Psoas muscle (tissue), 8 donors: Measurements from ENCODE around the gene CAMK1D. TPM values are rescaled to one million over a fixed set of nuclear protein-coding genes. Genes with fewer than 3 reads are reported as not detected.

ENCODE experiments used
- ATAC-seq, 4 donors: fragments of 200-7000 bp; cut with Tn5 transposase; one replicate each; pipeline ENCODE4 v1.9.1; 2020; ENCODE audit warnings: moderate library complexity in 3 of 4, mild to moderate bottlenecking in 2 of 4
- DNase-seq, 2 donors: peaks; one replicate each; pipeline ENCODE4 v3.0.0-alpha.2; 2020
- H3K27ac ChIP-seq: fragments of 200-600 bp; one replicate; pipeline ENCODE4 v1.8.0; 2022
- H3K27me3 ChIP-seq, 3 donors: fragments of 200-600 bp in 1 of 3; one replicate each; pipeline versions ENCODE4 v1.6.1 to v1.8.0; 2013 to 2022; ENCODE audit warnings: low read length in 2 of 3, mild to moderate bottlenecking in 2 of 3, moderate library complexity in 1 of 3; ENCODE audit not compliant: insufficient read depth in 3 of 3
- H3K36me3 ChIP-seq, 2 donors: fragments of 200-600 bp in 1 of 2; one replicate each; pipeline versions ENCODE4 v1.6.1 to v1.8.0; 2013 to 2022; ENCODE audit warnings: low read depth in 1 of 2, mild to moderate bottlenecking in 1 of 2, moderate library complexity in 1 of 2; ENCODE audit not compliant: insufficient read depth in 1 of 2
- H3K4me1 ChIP-seq: fragments of 200-600 bp; one replicate; pipeline ENCODE4 v1.8.0; 2022
- H3K4me3 ChIP-seq: fragments of 200-600 bp; one replicate; pipeline ENCODE4 v1.8.0; 2022; ENCODE audit warnings: mild to moderate bottlenecking
- H3K9me3 ChIP-seq: fragments of 200-600 bp; one replicate; pipeline ENCODE4 v1.8.0; 2022
- WGBS, 3 donors: extraction: QIAGEN DNeasy Blood & Tissue Kit; methylation state at CpG; one replicate each; pipeline versions ENCODE4 v1.1.6 to v1.1.7; 2013; 5-methylcytosine and 5-hydroxymethylcytosine counted together
- intact Hi-C, 2 donors: fragments of 100-400 bp; cut with DNase I; formaldehyde crosslinking; loops; one replicate each; pipeline versions ENCODE4 v1.11.0 to v1.14.2; 2022
- polyA plus RNA-seq, 3 donors: library from polyadenylated mRNA; stranded (reverse); fragments of 200-250 nt; gene quantifications; one replicate each; pipeline ENCODE4 v1.2.3, GENCODE V29; 2013
- total RNA-seq, 4 donors: library from RNA; stranded (reverse); fragmentation: NEBNext Ultra II Directional in 2 of 4; extraction: Animal tissue kit (Norgen Biotek cat#: 25700) in 2 of 4; gene quantifications; one replicate each; pipeline versions ENCODE4 v1.2.1 to v1.2.4, GENCODE V29; 2021 to 2023
- TF ChIP-seq, protein P1 (sequence below): fragments of 200-600 bp; IDR thresholded peaks from one replicate; pipeline ENCODE4 v1.8.0; 2022; ENCODE audit warnings: antibody characterized with exemption
- donor health status: healthy with polysubstance abuse.
- donor health status: DM: no; HTN: no; CAD: no; lungs with moderate emphysema.
- donor health status: Bipolar disorder and iron deficiency.
- donor health status: healthy.
- donor health status: DM: yes; HTN: yes; CAD: no.
- donor health status: DM: no; HTN: no; CAD: no.
- donor health status: DM: no; HTN: no; CAD: no.
- donor health status: DM: yes; HTN: yes; CAD: no.

CAMK1D gene
- total and polyA plus RNA-seq, 7 donors: 0.39 to 1.8 (median 0.53) TPM

DNA sequence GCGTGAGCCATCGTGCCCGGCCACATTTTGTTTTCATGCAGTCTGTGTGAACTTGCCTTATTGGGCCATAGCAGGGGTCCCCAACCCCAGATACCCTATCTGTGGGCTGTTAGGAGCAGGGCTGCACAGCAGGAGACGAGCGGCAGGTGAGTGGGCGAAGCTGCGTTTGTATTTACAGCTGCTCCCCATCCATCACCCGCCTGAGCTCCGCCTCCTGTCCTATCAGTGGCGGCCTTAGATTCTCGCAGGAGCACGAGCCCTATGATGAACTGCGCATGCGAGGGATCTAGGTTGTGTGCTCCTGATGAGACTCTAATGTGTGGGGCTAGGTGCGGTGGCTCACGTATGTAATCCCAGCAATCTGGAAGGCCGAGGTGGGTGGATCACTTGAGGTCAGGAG is 293.9 kb downstream of the CAMK1D start:
- 83 to 87% (median 84%) methylated on average over 13 to 17 of the region's 17 CpGs for WGBS, 3 donors
- Histone ChIP-seq H3K27ac (no peak overlapping the region), H3K4me3 (no peak overlapping the region), H3K9me3 (no peaks in the 10 kb centered on the region), H3K36me3 (no peaks in the 10 kb centered on the region), H3K27me3 (no peaks in the 10 kb centered on the region), H3K4me1 (no peaks in the 10 kb centered on the region)
- no peak for DNase-seq
- TF ChIP-seq, protein P1, sequence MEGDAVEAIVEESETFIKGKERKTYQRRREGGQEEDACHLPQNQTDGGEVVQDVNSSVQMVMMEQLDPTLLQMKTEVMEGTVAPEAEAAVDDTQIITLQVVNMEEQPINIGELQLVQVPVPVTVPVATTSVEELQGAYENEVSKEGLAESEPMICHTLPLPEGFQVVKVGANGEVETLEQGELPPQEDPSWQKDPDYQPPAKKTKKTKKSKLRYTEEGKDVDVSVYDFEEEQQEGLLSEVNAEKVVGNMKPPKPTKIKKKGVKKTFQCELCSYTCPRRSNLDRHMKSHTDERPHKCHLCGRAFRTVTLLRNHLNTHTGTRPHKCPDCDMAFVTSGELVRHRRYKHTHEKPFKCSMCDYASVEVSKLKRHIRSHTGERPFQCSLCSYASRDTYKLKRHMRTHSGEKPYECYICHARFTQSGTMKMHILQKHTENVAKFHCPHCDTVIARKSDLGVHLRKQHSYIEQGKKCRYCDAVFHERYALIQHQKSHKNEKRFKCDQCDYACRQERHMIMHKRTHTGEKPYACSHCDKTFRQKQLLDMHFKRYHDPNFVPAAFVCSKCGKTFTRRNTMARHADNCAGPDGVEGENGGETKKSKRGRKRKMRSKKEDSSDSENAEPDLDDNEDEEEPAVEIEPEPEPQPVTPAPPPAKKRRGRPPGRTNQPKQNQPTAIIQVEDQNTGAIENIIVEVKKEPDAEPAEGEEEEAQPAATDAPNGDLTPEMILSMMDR: no peak
- ATAC-seq: no peak
- intact Hi-C loops: no loop called here

DNA sequence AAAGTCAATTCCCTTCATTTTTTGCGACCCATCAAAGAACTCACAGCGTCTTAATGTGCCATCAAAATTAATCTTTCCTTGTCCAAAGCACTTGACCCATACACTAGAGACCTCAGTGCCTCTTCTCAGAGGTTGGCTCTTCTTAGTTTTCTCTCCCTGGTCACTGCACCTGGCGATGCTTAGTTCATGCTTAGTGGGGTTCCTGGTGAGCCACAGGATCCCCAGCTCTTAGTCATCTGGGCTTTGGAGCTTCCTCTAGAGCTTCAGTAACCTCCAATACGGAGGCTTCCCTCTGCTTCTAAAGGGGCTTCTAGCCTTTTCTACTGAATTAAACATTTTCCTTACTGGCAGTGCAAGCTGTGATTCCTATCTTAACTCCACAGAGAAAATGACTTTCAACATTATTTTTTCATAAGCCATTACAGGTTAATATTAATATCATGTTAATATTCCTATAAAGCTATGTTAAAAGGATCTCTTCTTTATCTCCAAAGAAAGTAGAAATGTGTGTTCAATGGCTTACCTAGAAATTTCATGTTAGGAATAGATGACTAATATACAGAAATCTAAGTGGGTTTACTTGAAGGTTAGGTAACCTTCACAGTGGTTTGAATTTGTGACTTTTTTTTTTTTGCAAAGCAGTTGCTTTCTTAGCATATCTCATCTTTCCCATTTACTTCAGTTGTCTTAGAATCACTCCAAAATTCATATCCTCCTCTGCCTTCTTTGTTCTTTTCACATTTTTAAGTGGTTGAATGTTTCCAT is 295.2 kb downstream of the CAMK1D start:
- TF ChIP-seq, protein P1: no peak
- WGBS, 3 donors: 83 to 92% (median 86%) methylated on average over 4 of the region's 4 CpGs
- Histone ChIP-seq H3K4me1 (no peaks in the 10 kb centered on the region), H3K36me3 (no peaks in the 10 kb centered on the region), H3K4me3 (no peak overlapping the region), H3K9me3 (no peaks in the 10 kb centered on the region), H3K27ac (no peak overlapping the region), H3K27me3 (no peaks in the 10 kb centered on the region)
- intact Hi-C loops: no loop called here
- DNase-seq (no peak), ATAC-seq (no peak)

DNA sequence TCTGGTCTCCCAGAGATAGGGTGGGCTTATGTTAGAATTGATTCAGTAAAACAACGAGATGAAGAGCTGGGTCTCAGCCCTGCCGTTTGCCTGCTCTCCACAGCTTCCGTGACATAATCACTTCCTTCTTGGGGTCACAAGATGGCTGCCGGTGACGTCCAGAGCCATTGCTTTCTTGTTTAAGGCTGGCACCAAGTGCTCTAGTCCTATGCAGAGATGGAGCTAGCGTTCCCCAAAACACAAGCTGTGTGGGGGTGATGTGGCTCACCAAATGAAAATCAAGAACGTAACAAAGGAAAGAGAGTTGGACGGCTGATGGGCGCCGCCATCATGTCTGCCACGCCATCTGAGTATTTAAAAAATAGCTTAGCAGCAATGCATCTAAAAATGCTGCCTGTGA is 296.1 kb downstream of the CAMK1D start:
- TF ChIP-seq, protein P1: no peak
- intact Hi-C loops: no loop called here
- H3K27ac ChIP-seq: no peak overlapping the region

DNA sequence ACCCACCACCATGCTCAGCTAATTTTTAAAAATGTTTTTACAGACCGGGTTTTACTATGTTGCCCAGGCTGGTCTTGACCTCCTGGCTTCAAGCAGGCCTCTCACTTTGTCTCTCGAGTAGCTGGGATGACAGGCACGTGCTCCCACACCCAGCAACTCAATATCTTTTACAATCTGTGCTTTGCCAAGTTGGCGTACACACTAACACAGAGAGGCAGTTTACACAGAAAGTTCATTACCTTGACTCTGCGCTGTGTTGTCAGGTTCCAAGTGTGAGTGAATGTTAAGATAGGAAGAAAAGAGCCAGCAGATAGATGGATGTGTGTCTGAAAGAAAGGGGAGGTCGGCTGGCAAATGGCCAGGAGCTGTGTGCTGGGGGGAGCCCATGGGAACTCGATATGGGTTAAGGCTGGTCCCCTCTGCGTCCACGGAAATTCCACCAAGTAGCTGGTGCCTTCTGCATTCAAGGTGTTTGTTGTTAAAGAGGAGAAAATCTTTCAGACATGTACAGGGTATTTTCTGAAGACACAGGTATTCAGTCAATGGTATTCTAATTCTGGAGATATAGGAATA is 299.8 kb downstream of the CAMK1D start:
- TF ChIP-seq, protein P1: no peak
- H3K4me3 ChIP-seq: no peak overlapping the region
- ATAC-seq (no peak), DNase-seq (no peak)
- peaks cover 0 to 2% of the 10 kb centered on the region in 2 donors for H3K36me3 ChIP-seq
- H3K27ac ChIP-seq: no peak overlapping the region
- H3K9me3 ChIP-seq: no peaks in the 10 kb centered on the region
- peaks cover 0 to 2% (median 0%) of the 10 kb centered on the region in 3 donors for H3K27me3 ChIP-seq
- intact Hi-C loops: no loop called here
- no peaks in the 10 kb centered on the region for H3K4me1 ChIP-seq
- 43 to 61% (median 50%) methylated on average over 9 of the region's 9 CpGs for WGBS, 3 donors

More for the DNA sequence above, 296.1 kb downstream of the CAMK1D start:
- DNase-seq: no peak
- Histone ChIP-seq H3K36me3 (no peaks in the 10 kb centered on the region), H3K27me3 (no peaks in the 10 kb centered on the region), H3K4me1 (no peaks in the 10 kb centered on the region), H3K4me3 (no peak overlapping the region), H3K9me3 (no peaks in the 10 kb centered on the region)
- ATAC-seq: no peak
- 87 to 92% (median 88%) methylated on average over 11 of the region's 11 CpGs for WGBS, 3 donors
